HG02970 (cell line): ENCODE data around the gene SDHA.
"Not testable (repeated sequence)": the region's sequence is repeated elsewhere in the genome, so short reads cannot be mapped to it uniquely, and the experiment has no call there.

Experiments used
- ATAC-seq: cut with Tn5 transposase; IDR thresholded peaks from one replicate; pipeline ENCODE4 v1.9.1; 2021; ENCODE audit warnings: mild to moderate bottlenecking, moderate library complexity, moderate number of reproducible peaks; ENCODE audit not compliant: unreplicated experiment, low FRiP score

The SDHA gene

DNA sequence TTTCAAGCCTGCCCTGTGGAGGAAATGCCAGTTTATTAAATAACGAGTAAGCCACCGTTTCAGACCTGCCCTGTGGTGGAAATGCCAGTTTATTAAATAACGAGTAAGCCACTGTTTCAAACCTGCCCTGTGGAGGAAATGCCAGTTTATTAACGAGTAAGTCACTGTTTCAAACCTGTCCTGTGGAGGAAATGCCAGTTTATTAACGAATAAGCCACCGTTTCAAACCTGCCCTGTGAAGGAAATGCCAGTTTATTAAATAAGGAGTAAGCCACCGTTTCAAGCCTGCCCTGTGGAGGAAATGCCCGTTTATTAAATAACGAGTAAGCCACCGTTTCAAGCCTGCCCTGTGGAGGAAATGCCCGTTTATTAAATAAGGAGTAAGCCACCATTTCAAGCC, 33.9 kb downstream of the SDHA start:
- ATAC-seq: not testable (repeated sequence)

DNA sequence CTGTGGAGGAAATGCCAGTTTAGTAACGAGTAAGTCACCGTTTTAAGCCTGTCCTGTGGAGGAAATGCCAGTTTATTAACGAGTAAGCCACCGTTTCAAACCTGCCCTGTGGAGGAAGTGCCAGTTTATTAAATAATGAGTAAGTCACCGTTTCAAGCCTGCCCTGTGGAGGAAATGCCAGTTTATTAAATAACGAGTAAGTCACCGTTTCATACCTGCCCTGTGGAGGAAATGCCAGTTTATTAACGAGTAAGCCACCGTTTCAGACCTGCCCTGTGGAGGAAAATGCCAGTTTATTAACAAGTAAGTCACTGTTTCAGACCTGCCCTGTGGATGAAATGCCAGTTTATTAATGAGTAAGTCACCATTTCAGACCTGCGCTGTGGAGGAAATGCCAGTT, 34.4 kb downstream of the SDHA start:
- no peak for ATAC-seq

DNA sequence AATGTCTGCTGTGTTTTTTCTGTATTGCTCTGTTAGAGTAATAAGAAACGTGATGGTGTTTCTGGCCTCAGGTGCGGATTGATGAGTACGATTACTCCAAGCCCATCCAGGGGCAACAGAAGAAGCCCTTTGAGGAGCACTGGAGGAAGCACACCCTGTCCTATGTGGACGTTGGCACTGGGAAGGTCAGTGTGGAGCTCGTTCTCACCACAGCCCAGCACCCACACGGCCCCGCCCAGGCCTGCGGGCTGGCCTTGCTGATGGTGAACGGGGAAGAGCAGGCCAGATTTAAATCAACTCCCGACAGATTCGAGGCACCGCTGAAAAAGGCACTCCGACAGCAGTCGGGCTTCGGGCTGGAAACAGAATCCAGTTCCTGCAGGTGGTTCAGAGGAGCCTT, 36.2 kb downstream of the SDHA start:
- not testable (repeated sequence) for ATAC-seq

DNA sequence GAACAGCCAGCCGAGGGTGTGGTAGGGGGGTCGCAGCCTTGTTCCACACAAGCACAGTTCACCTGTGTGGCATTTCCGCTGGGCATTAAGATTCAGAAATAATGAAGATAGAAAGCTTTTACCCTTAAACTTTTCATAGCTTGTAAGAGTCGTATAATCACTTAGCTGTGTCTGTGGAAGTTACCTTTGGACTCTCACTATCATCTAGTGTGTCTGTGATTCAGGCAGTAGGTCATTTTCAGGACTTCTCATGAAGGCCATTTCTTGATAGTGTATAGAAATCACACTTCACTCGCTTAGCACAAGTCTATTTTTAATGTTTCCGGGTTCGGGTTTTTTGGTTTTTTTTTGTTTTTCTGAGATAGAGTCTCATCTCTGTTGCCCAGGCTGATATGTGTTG, 37.0 kb downstream of the SDHA start:
- not testable (repeated sequence) for ATAC-seq

DNA sequence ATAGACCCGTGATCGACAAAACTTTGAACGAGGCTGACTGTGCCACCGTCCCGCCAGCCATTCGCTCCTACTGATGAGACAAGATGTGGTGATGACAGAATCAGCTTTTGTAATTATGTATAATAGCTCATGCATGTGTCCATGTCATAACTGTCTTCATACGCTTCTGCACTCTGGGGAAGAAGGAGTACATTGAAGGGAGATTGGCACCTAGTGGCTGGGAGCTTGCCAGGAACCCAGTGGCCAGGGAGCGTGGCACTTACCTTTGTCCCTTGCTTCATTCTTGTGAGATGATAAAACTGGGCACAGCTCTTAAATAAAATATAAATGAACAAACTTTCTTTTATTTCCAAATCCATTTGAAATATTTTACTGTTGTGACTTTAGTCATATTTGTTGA, 38.2 kb downstream of the SDHA start:
- ATAC-seq: not testable (repeated sequence)

DNA sequence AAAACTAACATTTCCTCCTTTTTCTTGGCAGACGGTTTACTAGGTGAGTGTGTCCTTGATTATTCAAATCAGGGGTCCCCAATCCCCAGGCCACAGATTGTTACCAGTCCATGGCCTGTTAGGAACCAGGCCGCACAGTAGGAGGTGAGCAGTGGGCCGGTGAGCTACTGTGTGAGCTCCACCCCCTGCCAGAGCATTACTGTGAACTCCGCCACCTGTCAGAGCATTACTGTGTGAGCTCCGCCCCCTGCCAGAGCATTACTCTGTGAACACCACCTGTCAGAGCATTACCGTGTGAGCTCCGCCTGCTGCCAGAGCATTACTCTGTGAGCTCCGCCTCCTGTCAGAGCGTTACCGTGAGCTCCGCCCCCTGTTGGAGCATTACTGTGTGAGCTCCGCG, 39.0 kb downstream of the SDHA start:
- no peak for ATAC-seq

DNA sequence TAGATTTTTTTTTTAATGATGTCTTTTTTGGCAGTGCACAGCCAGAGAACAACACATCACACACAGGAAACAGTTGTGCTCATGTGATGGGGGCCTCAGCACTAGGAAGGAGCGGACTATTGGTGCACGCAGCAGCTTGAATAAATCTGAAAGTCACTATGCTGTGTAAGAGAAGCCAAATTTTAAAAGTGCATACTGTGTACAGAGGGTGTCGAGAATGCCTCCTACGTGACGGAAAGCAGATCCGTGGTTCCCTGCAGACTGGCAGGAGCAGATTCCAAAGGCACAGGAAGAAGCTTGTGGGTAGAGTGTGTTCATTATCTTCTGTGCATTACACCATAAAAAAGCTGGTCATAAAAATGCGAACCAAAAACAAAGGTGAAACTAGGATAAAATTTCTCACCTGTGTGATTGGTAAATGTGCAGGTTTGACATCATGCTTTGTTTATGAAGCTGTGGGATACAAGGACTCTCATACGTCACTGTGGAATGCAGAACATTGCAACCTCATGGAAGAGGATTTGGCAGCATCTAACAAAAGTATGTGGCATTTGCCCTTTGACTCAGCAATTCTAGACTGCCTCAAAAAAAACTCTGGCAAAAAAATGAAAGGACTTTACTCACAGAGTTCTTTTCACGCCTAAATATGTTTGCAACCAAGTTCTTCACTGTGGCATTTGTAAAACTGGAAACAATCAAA, 45.3 kb downstream of the SDHA start:
- ATAC-seq: not testable (repeated sequence)

DNA sequence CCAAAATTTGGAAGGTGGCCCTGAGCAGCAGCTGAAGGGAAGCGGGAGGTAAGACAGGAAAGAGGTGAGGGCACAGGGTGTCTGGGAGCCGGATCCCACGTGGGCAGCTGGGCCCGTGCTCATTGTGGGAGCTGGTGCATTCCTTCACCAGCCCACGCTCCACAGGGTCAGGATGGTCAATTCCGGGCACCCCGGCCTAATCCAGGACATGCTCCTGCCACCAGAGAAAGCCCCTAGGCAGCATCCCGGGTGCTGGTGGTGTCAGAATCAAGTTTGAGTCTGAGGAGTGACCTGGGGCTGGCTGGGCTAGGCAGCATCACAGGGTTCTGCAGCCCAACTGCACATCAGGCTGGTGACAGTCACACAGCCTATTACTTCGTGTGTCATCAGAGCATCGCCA, 46.2 kb downstream of the SDHA start:
- ATAC-seq: no peak

DNA sequence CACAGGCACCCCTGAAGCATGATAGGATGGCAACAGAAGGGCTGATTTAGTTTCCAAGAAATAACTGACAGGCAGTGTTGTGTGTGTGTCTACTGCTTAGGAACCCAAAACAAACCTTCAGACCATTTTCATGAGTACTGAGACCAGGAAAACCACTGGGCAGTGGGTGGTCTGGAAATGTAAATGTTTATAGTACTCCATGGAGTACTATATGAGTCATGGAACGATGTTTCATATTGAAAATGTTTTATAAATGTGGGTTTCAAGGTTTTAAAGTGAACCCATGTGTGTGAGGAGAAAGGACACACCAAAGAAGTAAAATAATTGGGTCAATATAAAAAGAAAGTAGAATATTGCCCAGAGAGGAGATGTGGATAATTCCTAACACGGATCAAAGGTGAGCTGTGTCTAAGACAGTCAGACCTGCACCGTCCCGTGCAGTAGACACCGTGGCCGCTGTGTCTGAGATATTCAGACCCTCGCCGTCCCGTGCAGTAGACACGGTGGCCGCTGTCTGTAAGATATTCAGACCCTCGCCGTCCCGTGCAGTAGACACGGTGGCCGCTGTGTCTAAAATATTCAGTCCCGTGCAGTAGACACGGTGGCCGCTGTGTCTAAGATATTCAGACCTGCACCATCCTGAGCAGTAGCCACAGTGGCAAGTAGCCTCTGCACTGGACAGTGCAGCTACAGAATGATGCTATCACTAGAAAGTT, 48.3 kb downstream of the SDHA start:
- ATAC-seq: not testable (repeated sequence)

DNA sequence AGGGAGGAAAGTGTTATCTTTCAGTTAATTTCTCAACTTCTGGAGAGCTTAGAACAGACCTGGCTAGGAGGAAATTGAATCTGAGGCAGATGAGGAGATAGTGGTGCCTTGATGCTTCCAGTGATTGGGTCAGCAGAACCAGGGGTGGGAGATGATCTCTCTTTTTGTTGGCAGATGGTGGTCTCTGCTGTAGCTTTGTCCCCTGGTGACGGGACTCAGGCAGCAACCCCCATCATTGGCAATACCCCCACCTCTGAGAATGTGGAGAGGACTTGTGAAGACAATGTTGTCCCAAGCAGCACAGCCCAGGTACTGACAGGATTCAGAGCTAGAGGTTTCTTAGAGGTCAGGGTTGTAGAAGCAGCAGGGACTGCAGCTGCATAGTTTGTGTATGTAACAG, 49.6 kb downstream of the SDHA start:
- no peak for ATAC-seq

DNA sequence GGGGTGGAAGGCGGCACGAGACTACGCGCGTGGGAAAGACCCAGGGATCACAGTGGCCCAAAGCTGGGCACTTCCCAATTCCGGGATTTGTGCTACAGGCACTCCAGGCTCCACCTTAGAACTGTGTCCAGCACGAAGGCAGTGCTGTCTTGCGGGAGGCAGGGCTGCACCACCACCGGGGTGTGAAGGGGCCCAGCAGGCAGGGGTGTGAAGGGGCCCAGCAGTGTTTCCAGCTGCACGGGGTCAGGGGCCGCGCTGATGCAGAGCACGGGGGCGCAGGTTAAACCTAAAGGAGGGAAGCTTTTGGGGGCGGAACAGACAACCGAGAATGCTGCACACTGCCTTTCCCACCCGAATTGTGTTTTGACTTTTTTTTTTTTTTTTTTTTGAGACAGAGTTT, 52.2 kb downstream of the SDHA start:
- ATAC-seq: no peak

DNA sequence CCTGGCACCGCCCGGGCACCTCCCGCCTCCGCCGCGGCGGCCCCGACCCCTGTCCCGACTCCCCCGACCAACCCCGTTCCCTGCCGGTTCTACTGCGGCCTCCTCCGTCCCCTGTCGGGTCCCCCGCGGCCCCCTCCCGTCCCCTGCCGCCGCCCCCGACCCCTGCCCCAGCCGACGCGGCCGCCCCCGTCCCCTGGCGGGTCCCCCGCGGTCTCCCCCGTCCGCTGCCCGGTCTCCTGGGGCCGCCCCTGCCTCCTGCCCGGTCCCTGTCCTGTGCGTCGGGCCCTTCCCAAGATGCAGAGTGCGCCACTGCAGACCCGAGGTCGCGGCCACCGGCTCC, 53.7 kb downstream of the SDHA start:
- not testable (repeated sequence) for ATAC-seq

DNA sequence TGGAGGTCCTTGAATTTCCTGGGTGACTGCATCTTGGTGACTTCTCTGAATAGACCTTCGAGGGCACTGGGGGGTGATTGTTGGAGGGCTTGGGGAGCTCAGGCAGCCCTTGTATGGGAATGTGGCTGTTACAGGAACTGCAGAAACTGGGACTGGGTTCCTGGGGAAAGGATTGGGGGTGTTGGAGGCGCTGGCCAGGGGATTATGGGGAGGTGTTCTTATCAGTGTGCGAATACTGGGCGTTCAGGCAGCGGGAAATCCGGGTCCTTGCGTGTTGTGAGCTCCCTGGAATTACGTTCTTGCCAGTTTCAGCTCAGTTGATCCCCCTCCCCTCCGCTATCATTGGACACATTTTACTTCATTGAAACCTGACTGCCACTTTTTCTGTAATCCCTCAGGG, 55.0 kb downstream of the SDHA start:
- not testable (repeated sequence) for ATAC-seq

DNA sequence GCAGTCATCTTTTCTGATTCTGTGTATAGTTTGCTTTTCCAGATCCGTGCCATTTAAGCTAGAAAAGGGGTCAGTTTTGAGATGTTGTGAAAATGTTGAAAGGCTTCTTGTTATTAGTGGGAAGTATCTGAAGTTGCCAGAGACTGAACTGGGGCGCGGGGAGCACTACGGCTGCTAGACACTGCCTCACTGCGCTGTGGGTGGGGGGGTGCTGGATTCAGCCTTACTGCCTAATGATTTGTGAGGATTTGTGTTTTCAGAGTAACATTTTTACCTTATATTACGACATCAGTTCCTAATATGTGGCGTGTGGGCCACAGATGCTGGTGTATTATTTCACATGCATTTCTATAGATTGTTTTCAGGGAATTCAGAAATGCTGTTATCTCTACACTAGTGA, 55.4 kb downstream of the SDHA start:
- not testable (repeated sequence) for ATAC-seq

DNA sequence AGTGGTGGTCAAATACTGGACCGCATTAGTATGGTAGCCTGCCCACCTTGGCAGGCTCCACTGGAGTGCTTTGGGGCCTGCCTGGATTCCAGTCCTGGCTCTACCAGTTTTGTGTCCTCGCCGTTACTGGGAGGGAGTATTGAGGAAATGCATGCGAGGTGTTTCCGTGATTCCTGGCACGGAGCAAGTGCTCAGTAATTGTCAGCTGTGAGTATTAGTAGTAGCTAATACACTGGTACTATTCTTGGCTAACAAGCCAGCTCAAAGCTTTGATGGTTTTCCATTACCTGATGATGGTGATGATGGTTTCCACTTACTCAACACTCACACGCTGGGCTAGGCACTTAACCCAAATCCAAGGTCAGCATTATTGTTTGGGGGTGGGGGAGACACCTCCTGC, 56.2 kb downstream of the SDHA start:
- ATAC-seq: not testable (repeated sequence)

DNA sequence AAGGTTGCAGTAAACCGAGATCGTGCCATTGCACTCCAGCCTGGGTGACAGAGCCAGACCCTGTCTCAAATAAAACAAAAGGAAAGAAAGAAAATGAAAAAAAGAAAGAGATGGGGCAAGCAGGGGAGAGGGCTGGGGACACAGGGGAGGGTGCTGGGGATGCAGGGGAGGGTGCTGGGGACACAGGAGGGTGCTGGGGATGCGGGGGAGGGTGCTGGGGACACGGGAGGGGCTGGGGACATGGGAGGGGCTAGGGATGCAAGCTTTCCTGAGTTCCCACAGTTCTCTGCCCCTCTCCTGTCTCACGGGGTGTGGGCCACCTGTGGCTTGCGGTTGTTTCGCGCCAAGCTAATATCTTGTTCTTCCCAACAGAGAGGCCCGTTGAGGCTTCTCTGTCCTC, 60.5 kb downstream of the SDHA start:
- no peak for ATAC-seq

DNA sequence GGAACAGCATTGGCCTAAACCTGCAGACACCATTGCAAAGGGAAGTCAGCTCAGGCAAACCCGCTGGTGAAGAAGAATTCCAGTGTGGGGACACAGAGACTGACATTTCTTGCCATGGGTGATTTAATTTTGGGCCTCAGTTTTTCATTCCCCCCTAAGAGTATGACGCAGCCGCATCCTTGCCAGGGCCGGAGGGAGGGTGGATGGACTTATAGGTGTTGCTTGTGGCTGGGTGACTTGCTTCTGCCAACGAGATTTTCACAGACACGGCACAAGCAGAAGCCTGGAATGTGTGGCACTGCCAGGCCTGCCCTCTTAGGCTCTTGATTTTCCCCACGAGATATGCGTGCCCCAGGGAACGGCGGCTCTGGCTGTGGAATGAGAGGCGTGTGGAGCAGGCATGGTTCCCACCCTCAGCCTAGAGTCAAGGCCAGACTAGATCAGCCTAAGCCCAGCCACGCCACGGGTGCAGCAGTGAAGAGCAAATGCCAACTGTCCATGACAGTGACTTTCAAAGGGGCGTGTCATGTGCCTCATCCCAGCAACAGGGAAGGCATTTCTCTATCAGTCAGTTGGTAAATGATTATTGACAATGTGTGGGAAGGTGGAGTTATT, 61.0 kb downstream of the SDHA start:
- ATAC-seq: not testable (repeated sequence)

DNA sequence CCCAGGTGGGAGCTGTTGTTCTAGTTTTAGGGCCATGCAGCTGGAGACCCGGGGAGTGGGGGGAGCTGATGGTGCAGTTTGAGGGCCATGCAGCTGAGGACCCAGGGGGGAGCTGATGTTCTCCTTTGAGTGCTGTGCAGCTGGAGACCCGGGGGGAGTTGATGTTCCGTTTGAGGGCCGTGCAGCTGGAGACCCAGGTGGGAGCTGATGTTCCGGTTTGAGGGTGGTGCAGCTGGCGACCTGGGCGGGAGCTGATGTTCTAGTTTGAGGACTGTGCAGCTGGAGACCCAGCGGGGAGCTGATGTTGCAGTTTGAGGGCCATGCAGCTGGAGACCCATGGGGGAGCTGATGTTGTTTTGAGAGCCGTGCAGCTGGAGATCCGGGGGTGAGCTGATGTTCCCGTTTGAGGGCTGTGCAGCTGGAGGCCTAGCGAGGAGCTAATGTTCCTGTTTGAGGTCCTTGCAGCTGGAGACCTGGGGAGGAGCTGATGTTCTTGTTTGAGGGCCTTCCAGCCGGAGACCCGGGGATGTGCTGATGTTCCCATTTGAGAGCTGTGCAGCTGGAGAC, 68.0 kb downstream of the SDHA start:
- ATAC-seq: no peak

DNA sequence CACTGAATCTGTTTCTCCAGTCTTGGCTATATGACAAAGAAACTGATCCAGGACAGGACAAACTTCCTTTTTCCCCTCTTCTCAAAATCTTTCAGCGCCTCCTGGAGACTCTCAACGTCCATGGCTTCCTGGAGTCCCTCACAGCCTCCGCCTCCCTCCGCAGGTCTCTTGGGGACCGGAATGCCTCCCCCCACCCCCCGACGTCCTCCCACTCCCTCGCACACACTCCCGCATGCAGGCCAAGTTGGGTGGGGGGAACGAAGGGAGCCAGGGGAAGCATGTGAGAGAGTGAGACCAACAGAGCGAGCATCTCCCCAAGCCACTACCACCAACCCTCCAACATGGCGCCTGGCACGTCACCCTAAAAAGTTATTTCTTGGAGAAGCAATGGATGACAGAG, 72.1 kb downstream of the SDHA start:
- not testable (repeated sequence) for ATAC-seq

DNA sequence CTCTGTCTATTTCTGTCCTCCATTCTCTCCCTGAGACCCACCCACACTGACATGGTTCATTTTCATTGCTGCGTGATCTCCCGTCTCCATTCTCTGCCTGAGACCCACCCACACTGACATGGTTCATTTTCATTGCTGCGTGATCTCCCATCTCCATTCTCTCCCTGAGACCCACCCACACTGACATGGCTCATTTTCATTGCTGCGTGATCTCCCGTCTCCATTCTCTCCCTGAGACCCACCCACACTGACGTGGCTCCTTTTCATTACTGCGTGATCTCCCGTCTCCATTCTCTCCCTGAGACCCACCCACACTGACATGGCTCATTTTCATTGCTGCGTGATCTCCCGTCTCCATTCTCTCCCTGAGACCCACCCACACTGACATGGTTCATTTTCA, 73.2 kb downstream of the SDHA start:
- not testable (repeated sequence) for ATAC-seq

DNA sequence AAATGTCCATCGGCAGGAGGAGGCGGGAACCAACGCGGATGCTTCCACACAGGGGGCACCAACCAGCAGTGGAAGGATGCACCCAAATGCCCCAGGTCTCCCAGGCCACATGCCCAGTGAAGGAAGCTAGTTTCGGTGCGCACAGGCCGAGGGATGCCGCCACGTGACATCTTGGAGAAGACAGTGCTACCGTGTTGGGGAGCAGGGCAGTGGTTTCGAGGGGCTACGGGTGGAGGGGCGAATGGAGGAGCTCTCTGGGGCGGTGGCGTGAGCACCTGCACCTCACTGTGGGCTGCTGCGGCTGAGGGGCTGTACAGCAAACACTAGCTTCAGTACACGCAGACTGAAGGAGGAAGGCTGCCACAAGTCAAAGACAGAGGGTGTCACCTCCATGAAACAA, 76.7 kb downstream of the SDHA start:
- ATAC-seq: not testable (repeated sequence)
